ENCODE results near the gene ASB11.
"Not testable (repeated sequence)": the region's sequence is repeated elsewhere in the genome, so short reads cannot be mapped to it uniquely, and the experiment has no call there.

ASB11 gene

GRCh38 chrX:15311119-15311518 lies 4.3 kb downstream of the ASB11 start:
- DNase-seq, result no peak
- intact Hi-C loops (cut with DNase I), result no loop called here

DNA sequence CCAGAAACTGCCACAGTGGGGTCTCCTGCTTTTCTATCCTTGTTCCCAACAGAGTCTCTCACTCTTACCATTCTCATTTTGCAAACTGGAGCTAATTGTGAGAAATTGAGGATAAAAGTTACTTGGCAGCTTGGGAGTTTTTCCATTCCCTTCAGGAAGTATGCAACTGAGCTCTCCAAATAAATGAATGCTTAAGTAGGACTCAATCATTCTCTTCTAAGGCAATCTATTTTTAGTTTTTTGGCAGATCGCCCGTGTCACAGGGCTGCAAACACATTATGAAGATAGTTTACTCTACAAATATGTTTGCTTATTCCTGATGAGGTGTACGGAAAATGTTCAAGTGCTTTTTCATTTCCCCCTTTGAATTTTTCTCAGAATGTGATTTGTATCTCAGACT lies 5.3 kb downstream of the ASB11 start:
- intact Hi-C loops (cut with DNase I), result no loop called here
- no peak for DNase-seq

GRCh38 chrX:15305899-15306298 lies 9.5 kb downstream of the ASB11 start:
- intact Hi-C loops (cut with DNase I), result loop anchor here (10.0 kb wide), 1 partner anchor 259 kb away; no protein-coding TSS in a partner anchor
- not testable (repeated sequence) for DNase-seq

DNA sequence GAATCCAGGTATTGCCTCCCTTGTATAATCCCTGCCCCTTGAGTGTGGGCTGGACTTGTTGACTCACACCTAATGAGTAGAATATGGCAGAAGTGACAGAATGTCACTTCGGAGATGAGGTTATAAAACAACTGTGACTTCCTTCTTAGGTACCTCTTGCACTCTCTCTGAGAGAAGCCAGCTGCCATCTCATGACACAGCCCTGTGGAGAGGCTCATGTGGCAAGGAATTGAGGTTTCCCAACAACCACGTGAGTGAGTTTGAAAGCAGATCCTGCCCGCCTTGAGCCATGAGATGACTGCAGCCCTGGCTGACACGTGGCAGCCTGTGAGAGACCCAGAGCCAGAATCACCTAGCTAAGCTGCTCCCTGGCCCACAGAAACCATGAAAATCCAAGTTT lies 13.5 kb downstream of the ASB11 start:
- intact Hi-C loops (cut with DNase I), result loop anchor here (10.0 kb wide), 1 partner anchor 263 kb away; no protein-coding TSS in a partner anchor
- no peak for DNase-seq

- no peak for DNase-seq
- intact Hi-C loops (cut with DNase I), result loop anchor here (2.0 to 10.0 kb wide), 2 partner anchors 169 to 265 kb away; no protein-coding TSS in a partner anchor
Measured at GRCh38 chrX:15299941-15300851, 15.2 kb downstream of the ASB11 start.

DNA sequence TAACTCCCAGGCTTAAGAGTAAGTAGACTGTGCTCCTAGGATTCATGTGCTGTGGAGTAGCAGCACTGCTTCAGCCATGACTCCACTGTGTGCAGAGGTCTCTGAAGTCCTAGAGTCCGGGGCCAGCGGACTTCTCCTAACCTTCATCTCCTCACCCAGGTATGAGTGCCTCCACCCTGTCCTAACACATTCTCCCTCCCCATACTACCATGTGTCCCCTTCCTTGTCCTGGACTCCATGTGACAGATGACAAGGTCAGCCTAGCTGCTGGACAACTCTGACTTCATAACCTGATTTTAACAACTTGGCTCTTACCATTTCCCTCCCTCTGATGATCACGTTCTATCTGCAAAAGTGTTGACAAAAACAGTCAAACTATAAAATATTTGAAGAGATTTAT lies 16.7 kb downstream of the ASB11 start:
- intact Hi-C loops (cut with DNase I), result loop anchor here (2.0 kb wide), 1 partner anchor 170 kb away; no protein-coding TSS in a partner anchor
- DNase-seq, result no peak

GRCh38 chrX:15298201-15298600 lies 17.2 kb downstream of the ASB11 start:
- DNase-seq, result no peak
- intact Hi-C loops (cut with DNase I), result loop anchor here (2.0 kb wide), 1 partner anchor 171 kb away; no protein-coding TSS in a partner anchor

DNA sequence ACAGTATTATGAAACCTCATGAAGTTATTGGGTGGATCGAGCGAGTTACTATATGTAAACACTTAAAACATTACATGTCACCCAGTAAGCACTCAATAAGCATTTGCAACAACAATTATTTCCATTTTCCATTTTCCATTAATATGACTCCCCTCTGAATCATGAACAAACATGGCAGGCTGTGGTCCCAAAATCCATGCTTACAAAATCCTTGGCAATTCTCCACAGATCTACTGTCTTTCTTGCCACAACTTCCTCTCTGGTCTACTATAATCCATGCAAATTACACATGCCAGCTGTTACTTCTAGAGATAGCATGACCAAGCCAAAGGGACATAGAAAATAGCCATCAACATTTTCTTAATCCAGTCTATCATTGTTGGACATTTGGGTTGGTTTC lies 22.0 kb downstream of the ASB11 start:
- DNase-seq, result no peak
- intact Hi-C loops (cut with DNase I), result no loop called here

GRCh38 chrX:15292861-15293260 lies 22.6 kb downstream of the ASB11 start:
- DNase-seq, result no peak
- intact Hi-C loops (cut with DNase I), result no loop called here

DNA sequence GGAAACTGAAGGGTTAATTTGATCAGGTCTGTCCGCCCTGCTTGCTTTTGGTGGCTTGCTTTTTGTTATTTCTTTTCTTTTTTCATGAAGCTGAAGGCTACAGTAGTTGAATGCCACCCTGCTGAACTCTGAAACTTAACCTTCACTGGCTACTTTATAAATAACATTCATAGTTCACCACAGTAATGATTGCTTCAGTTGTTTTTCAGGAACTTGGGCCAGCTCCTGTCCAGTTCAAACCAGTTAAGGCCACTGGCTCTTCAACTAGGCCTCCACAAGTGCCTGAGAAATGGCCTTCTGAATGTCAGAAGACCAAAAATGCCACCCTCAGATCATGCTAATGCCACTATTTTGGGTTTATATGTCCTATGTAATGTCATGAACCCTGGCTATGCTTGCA lies 37.8 kb downstream of the ASB11 start:
- no peak for DNase-seq
- intact Hi-C loops (cut with DNase I), result no loop called here

- no peak for DNase-seq
- intact Hi-C loops (cut with DNase I), result no loop called here
Measured at GRCh38 chrX:15274946-15275345, 40.5 kb downstream of the ASB11 start.

DNA sequence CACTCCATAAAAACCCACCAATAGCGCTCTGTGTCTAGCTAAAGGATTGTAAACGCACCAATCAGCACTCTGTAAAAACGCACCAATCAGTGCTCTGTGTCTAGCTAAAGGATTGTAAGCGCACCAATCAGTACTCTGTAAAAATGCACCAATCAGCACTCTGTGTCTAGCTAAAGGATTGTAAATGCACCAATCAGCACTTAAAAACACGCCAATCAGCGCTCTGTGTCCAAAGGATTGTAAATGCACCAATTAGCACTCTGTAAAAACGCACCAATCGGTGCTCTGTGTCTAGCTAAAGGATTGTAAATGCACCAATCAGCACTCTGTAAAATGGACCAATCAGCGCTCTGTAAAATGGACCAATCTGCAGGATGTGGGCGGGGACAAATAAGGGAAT lies 42.2 kb downstream of the ASB11 start:
- DNase-seq; intact Hi-C loops (cut with DNase I): not testable (repeated sequence)

GRCh38 chrX:15271757-15272156 lies 43.7 kb downstream of the ASB11 start:
- DNase-seq, result no peak
- intact Hi-C loops (cut with DNase I), result no loop called here

DNA sequence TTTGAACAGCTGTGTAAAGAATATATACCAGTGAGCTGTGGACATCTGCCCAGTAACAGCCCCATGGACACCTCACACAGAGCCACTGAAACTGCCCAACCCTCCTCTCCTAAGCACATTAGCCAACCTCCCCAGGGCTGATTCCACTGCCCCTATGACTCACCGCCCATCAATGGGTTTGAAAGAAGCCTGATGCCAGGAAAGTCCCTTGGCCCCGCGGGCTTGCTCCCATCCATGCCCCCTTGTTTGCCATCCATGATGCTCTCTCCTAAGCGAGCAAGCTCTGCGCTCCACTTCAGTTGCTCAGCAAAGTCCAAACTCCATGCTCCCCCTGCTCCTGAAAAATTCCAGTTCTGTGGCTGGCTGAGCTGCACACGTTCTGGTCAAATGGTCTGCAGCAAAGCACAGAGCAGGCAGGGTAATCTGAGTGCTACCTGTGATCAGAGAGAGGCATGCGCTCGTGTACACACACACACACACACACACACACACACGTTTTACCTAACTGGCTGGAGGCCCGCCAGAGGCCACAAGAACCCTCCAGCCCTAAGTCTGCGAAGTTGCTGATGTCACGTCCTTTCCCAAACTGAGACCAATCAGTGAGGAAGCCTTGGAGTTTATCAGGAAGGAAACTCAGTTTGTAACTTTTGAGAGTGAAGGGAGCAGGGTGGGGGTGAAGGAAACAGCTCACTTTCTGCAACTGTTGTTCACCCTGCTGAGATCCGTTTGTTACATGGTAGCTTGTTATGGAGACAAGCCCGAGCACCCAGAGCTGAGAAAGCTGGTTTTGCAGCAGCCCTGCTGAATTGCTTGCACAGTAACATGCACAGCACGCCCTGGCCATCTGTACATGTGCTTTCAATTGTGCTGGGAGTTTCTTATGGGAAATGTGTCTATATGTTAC lies 45.6 kb downstream of the ASB11 start, which contains the start of gene ASB9:
Gene ASB9, minus strand, starts transcription at position 466 of the 904 bp plus-strand sequence. Its CDS starts 209 bp downstream, at position 257.
- no peak for DNase-seq
- intact Hi-C loops (cut with DNase I), result no loop called here

GRCh38 chrX:15269120-15269519 lies 46.3 kb downstream of the ASB11 start:
- DNase-seq, result no peak
- intact Hi-C loops (cut with DNase I), result no loop called here

- no peak for DNase-seq
- intact Hi-C loops (cut with DNase I), result no loop called here
Measured at GRCh38 chrX:15254852-15255251, 60.6 kb downstream of the ASB11 start.

GRCh38 chrX:15245896-15246295 lies 69.5 kb downstream of the ASB11 start:
- DNase-seq, result no peak
- intact Hi-C loops (cut with DNase I), result no loop called here

DNA sequence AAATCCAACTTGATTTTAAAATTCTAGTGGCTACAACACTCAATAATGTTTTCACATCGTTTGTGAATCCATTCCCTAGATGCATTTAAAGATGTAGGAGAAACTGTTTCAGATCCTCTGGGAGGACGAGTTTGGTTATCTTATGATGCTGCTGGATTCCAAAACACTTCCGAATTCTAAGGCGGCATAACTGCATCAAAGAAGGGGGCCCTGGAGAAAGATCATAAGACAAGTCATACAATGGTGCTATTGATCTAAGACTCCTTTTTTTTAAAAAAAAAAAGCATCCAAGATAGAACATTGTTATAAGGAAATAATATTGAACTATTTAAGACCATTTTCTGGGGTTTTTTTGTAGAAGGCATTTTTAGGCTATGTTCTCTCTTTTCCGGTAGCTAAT lies 71.0 kb downstream of the ASB11 start:
- intact Hi-C loops (cut with DNase I), result no loop called here
- DNase-seq, result no peak

- peak in 4 of 10 donors; percentile 15 to 26 (median 20) for DNase-seq
- intact Hi-C loops (cut with DNase I), result loop anchor here (2.0 kb wide), 1 partner anchor 1204 kb away; no protein-coding TSS in a partner anchor
Measured at GRCh38 chrX:15242899-15243555, 72.4 kb downstream of the ASB11 start.

- no peak for DNase-seq
- intact Hi-C loops (cut with DNase I), result no loop called here
Measured at GRCh38 chrX:15241301-15241700, 74.1 kb downstream of the ASB11 start.
